ENCODE results near the gene OPN4.
A peak's percentile ranks its signal among the peaks of the same experiment; 100 is the strongest.

Gene OPN4

DNA sequence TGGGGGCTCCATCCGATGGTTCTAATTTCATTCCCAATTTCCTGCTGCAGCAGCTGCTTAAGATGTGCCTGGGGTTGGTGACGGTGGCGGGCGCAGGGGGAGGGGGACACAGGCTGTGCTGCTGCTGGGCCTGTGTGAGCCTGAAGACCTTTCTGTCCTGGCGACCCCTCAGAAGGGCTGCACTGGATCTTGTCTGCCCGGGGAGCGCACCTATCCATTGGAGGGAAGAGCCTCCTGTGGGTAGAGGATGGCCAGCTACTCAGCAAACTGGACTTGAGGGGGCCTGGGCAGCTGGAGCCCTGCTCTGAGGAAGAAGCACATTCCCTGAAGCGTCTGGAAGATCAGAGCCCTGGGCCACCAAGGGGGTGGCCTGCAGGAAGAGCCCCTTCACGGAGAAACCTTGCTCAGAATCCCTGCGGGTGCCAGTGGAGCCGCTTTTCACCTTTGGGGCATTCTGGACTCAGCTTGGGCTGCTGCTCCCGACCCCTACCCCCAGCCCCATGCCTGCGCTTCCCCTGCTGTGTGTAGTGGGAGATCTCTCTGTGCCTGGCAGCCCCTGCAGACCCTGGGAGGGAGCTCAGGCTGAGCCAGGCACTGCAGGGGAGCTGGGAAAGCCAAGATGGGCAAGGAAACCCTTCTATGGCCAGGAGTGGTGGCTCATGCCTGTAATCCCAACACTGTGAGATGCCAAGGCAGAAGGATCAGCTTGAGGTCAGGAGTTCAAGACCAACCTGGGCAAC lies 31.7 kb downstream of the OPN4 start:
- DNase-seq (ENCODE audit: low read depth), result no peak
- TF ChIP-seq, protein P1, sequence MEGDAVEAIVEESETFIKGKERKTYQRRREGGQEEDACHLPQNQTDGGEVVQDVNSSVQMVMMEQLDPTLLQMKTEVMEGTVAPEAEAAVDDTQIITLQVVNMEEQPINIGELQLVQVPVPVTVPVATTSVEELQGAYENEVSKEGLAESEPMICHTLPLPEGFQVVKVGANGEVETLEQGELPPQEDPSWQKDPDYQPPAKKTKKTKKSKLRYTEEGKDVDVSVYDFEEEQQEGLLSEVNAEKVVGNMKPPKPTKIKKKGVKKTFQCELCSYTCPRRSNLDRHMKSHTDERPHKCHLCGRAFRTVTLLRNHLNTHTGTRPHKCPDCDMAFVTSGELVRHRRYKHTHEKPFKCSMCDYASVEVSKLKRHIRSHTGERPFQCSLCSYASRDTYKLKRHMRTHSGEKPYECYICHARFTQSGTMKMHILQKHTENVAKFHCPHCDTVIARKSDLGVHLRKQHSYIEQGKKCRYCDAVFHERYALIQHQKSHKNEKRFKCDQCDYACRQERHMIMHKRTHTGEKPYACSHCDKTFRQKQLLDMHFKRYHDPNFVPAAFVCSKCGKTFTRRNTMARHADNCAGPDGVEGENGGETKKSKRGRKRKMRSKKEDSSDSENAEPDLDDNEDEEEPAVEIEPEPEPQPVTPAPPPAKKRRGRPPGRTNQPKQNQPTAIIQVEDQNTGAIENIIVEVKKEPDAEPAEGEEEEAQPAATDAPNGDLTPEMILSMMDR (conservative IDR thresholded peaks at IDR 0.05; ENCODE audit: low read depth, low read length), result no peak
- no peak overlapping the region for H3K4me3 ChIP-seq (ENCODE audit: low read depth, low read length)

DNA sequence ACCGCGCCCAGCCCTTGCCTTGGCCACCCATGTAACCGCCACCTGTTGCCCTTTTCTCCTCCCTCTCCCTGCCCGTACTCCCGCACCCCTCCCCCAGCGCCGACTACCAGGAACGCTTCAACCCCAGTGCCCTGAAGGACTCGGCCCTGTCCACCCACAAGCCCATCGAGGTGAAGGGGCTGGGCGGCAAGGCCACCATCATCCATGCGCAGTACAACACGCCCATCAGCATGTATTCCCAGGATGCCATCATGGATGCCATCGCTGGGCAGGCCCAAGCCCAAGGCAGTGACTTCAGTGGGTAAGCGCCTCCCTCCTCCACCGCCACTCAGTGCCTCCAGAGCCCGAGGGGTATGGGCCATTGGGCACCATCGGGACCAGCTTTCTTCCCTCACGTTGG lies 32.6 kb downstream of the OPN4 start:
- no peak for DNase-seq (ENCODE audit: low read depth)
- TF ChIP-seq, protein P1 (conservative IDR thresholded peaks at IDR 0.05; ENCODE audit: low read depth, low read length), result no peak
- no peak overlapping the region for H3K4me3 ChIP-seq (ENCODE audit: low read depth, low read length)

DNA sequence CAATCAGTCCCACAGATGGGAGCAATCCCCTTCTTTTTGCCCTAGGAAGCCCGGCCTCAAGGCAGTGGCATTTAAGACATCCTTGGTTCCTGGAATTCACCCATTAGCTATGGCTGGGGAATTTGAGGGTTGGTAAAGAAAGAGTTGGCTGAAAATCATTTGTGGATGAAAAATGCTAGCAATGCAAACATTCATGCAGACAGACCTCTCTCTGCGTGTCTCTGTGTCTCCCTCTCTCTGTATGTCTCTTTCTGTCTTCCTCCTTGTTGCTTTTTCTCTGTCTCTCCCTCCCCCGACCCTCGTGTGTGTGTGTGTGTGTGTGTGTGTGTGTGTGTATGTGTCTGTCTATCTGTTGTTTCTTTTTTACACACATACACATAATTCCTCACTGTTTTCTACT lies 33.4 kb downstream of the OPN4 start:
- peak; percentile 85 for DNase-seq (ENCODE audit: low read depth)
- no peak overlapping the region for H3K4me3 ChIP-seq (ENCODE audit: low read depth, low read length)
- TF ChIP-seq, protein P1 (conservative IDR thresholded peaks at IDR 0.05; ENCODE audit: low read depth, low read length), result no peak

DNA sequence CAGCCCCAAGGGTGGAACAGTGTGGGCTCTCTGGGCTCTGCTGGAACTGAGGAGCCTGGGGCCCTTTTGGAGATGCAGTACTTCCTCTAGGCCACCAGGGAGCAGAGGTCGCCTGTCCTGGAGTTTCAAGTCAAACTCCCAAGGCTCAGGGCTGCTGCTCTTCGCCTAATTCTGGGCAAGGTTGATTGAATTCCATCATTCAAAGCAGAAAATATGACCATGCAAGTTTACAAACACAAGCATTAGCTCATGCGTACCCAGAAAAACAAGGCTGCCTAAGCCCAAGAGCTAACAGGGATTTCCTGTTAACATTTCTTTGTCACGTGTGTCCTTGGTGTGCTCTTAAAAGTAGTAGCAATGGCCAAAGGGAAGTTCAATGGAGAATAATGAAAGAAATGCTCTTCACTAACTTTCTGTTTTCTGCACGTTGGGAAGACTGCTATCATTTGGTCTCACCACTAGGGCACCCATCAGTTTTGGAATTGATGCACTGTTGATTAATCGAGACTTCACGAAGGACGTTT lies 34.1 kb downstream of the OPN4 start:
- H3K4me3 ChIP-seq (ENCODE audit: low read depth, low read length), result no peak overlapping the region
- peak; percentile 85 for DNase-seq (ENCODE audit: low read depth)
- TF ChIP-seq, protein P1 (conservative IDR thresholded peaks at IDR 0.05; ENCODE audit: low read depth, low read length), result peak; percentile 86

DNA sequence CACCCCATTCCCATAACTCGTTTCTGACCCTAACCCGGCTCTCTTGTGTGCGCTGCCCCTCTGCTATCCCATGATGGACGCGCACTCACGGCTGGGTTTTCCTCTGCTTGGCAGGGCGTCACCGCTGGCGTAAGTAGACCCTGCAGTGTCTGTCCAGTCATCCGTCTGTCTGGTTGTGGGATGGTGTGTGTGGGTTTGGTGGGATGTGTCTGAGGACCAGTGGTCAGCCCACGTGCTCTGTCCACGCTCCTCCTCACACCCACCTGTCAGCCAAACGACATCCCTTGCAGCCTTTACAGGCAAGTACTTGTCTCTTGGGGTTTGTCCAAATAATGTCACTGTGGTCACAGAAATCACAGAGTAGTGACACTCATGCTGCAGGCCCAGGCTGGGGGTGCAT lies 34.8 kb downstream of the OPN4 start:
- no peak for DNase-seq (ENCODE audit: low read depth)
- H3K4me3 ChIP-seq (ENCODE audit: low read depth, low read length), result no peak overlapping the region
- TF ChIP-seq, protein P1 (conservative IDR thresholded peaks at IDR 0.05; ENCODE audit: low read depth, low read length), result no peak

DNA sequence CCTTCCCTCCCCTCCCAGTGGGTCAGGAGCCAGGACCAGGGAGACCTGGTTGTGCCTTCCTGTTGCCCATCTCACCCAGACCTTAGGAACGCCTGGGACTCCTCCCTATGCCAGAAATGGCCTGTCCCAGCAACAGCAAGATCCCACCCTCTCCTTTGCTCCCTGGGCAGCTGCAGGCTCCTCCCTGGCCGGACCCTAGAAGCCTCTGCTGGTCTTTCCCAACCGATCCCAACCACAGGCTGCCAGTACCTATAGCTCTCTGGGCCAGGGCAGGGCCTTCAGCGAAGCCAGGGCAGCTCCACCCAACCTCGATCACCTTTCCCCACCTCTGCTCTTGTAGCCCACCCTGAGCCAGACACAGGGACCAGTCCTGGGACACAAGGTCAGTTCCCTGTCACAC lies 35.9 kb downstream of the OPN4 start:
- no peak for DNase-seq (ENCODE audit: low read depth)
- H3K4me3 ChIP-seq (ENCODE audit: low read depth, low read length), result no peak overlapping the region
- TF ChIP-seq, protein P1 (conservative IDR thresholded peaks at IDR 0.05; ENCODE audit: low read depth, low read length), result no peak

DNA sequence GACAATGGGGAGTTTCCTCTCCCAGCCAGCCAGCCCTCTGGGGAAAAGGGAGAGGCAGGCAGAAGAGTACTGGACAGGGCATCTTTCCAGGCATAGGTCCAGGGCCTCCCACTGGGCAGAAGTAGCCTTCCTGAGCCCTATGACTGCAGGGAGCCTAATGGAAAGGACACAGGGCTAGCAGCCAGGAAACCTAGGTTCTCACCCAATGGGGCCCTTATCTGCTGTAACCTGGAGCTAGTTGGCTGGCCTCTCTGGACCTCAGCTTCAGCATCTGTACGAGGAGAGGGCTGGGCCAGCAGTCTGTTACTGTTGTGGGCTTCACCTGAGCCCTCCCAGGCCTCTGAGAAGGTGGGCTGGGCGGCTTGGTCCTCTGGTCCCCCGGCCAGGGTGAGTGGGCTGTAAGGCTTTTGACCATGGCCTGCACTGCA lies 36.3 kb downstream of the OPN4 start:
- DNase-seq (ENCODE audit: low read depth), result no peak
- TF ChIP-seq, protein P1 (conservative IDR thresholded peaks at IDR 0.05; ENCODE audit: low read depth, low read length), result no peak
- no peak overlapping the region for H3K4me3 ChIP-seq (ENCODE audit: low read depth, low read length)
